Suppressor macrophage (primary cell): ENCODE measurements around the gene SEC14L1.
"Not testable (repeated sequence)": the region's sequence is repeated elsewhere in the genome, so short reads cannot be mapped to it uniquely, and the experiment has no call there.

Source experiments
- DNase-seq, 4 experiments: peaks; one replicate each; pipeline ENCODE4 v3.0.0-alpha.2; 2020 to 2022

SEC14L1 gene

GRCh38 chr17:77142689-77143088 lies 1.9 kb downstream of the SEC14L1 start:
- no peak for DNase-seq

GRCh38 chr17:77143306-77143705 lies 2.5 kb downstream of the SEC14L1 start:
- DNase-seq: no peak

DNA sequence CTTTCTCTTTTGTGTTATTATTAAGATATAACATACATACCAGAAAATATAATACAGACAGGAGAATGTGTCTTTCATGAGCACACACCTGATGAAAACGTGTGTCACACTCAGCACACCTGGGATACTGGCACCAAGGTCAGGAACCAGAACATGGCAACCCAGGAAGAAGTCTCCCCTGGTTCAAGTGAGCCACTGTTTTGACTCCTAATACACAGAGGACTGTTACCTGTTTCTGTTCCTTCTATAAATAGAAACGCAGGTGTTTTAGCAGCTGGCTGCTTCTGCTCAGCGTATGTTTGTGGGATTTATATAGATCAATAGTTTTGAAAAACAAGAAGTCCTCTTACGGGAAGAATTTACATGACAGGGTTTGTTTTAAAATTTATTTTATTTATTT lies 3.5 kb downstream of the SEC14L1 start:
- no peak for DNase-seq

DNA sequence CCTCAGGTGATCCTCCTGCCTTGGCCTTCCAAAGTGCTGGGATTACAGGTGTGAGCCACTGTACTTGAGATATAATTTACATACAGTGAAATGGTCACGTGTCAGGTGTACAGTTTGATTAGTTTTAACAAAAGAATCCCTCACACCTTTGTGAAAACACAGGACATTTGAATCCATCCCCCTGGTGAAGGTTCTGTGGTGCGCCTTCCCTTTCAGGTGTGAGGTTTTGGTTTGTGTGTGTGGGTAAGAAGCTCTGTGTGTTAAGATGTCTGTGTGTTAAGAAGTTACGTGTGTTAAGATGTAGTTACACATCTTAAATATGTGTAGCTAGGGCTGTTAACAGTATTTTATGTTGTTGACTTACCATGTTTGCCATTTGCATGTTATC lies 4.4 kb downstream of the SEC14L1 start:
- no peak for DNase-seq

DNA sequence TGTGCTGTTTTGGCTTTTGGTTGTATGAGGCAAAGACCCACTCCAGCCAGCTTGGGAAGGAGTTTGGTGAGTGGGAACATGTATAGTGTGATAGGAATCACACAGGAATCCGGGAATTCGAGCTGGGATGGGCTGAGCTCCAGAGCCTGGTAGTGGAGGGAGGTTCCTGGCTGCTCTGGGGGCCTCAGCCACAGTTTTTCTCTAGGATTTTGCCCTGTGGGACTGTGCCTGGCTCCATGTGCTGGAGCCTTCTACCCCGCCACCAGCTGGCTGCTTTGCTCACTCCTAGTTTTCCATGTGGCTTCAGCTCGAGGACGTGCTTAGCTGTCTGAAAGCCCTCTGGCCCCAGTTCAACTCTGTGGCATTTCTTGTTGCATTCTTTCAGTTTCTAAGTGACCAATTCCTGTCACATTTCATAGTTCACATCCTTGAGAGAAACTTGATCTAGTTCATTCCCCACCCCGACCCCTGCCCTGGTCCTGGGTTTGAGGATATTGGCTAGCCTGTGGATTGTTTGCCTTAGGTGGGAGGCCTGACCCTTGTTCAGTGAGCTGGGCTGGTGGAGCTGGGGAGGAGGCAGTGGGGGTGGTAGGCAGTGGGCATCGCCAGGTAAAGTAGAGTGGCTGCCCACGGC lies 5.0 kb downstream of the SEC14L1 start:
- peak; percentile 31 to 63 (median 54) for DNase-seq

GRCh38 chr17:77146246-77146632 lies 5.5 kb downstream of the SEC14L1 start:
- peak in 3 of 4 experiments; percentile 16 to 55 (median 50) for DNase-seq

DNA sequence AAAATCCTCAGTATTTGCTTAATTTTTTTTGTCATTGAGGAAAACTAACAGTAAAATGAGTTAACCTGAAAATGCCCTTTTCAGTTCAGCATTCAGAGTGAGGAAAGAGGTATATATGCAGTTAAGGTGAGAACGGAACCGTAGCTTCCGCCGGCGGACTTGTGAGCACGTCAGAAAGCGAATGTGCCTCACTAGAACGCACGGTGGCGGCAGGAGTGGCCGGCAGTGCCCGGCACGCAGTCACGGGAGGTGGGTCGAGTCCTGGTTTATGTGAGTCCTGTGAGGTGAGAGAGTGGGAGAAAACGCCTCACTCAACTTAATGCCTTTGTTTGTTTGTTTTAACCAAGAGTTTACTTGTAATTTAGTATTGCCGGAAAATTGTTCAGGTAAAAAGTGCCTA lies 6.1 kb downstream of the SEC14L1 start:
- DNase-seq: peak in 2 of 4 experiments; percentile 15 to 25

DNA sequence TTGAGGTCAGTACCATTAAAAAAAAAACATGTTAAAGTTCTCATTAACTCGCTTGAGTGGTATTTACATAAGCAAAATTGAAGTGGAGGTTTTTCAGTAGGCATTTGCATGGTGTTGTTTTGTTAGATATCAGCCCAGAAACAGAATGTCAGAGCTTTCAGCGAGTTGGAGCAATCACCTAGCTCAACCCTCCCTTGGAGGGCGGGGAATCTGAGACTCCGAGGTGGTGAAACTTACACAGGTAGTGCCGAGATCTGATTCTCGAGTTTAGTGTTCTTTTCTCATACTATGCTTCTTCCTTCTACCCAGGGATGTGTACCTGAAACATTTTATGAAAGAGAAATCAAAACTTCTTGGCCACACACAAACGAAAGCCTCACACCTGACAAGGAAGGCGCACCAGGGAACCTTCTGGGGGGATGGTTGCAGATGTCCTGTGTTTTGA lies 6.6 kb downstream of the SEC14L1 start:
- no peak for DNase-seq

- DNase-seq: no peak
These were observed 7.5 kb downstream of the SEC14L1 start for GRCh38 chr17:77148077-77148939.

DNA sequence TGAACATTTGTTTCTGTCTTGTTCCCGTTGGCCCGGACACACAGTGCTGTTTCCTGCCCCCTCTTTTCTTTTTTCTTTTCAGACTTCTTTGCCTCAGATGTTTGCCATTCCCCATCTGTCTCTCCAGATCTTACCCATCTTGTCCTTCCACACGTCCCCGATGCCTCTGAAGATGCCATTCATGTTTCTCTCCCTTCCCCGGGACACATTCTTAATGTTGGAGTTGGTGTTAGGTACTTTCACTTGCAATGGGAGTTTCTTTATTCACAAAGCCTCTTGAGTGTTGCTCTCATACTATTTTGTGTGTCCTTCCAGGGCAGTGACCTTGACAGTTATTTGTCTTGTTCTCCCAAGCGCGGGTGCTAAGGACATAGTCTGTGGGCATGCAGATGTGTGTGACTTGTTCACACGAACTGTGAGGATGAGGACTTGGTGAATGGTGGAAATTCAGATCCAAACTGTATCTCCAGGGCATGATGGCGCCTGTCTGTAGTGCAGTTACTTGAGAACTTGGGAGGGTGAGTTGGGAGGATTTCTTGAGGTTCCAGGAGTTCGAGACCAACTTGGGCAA lies 8.3 kb downstream of the SEC14L1 start:
- DNase-seq: no peak

GRCh38 chr17:77150196-77150595 lies 9.4 kb downstream of the SEC14L1 start:
- no peak for DNase-seq

- no peak for DNase-seq
These were observed 10.4 kb downstream of the SEC14L1 start for GRCh38 chr17:77151186-77151585.

GRCh38 chr17:77152056-77152455 lies 11.3 kb downstream of the SEC14L1 start:
- DNase-seq: not testable (repeated sequence)

DNA sequence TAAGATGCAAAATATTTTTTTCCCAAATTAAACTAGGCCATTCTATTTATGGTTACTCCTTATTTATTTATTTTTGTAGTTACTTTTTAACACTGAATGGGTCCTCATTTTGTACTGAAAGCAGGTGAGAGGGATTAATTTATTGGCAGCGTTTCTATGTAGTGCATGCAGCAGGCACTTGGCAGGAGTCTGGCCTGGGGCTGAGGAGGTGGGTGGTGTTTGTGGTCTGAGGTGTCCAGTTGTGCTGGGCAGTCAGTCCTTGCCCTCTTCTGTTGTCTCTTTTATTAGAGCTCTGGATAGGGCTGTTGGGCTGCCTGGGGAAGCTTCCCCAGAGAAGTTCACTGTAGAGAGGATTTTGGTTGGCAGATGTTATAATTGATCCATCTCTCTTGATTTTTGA lies 12.7 kb downstream of the SEC14L1 start:
- DNase-seq: peak in 1 of 4 experiments; percentile 6

DNA sequence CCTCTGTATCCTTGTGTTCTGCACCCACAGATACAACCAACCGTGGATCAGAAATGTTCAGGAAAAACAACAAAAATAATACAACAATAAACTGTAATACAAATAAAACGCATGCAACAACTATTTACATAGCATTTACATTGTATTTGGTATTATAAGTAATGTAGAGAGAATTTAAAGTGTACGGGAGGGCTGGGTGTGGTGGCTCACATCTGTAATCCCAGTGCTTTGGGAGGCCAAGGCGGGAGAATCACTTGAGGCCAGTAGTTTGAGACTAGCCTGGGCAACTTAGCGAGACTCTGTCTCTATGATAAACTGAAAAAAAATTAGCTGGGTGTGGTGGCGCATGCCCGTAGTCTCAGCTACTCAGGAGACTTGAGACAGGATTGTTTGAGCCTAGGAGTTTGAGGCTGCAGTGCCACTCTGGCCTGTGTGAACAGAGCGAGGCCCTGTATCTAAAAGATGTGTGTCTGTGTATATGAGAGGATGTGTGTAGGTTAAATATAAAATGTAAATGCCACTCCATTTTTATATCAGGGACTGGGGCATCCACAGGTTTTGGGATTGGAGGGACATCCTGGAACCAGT lies 13.3 kb downstream of the SEC14L1 start:
- no peak for DNase-seq

GRCh38 chr17:77155125-77155524 lies 14.4 kb downstream of the SEC14L1 start:
- no peak for DNase-seq

DNA sequence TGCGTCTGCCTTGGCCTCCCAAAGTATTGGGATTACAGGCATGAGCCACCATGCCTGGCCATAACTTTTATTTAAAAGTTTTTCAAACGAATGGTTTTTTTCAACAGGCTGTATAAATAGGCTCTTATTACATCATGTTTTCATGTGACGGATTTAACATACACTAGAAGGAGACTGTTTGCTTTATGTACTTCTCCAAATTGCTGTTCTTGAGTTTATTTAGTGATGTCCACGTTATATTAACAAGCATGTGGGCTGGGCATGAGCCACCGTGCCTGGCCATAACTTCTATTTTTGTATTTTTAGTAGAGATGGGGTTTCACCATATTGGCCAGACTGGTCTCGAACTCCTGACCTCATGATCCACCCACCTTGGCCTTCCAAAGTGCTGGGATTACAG lies 17.0 kb downstream of the SEC14L1 start:
- peak; percentile 60 to 86 (median 74) for DNase-seq

DNA sequence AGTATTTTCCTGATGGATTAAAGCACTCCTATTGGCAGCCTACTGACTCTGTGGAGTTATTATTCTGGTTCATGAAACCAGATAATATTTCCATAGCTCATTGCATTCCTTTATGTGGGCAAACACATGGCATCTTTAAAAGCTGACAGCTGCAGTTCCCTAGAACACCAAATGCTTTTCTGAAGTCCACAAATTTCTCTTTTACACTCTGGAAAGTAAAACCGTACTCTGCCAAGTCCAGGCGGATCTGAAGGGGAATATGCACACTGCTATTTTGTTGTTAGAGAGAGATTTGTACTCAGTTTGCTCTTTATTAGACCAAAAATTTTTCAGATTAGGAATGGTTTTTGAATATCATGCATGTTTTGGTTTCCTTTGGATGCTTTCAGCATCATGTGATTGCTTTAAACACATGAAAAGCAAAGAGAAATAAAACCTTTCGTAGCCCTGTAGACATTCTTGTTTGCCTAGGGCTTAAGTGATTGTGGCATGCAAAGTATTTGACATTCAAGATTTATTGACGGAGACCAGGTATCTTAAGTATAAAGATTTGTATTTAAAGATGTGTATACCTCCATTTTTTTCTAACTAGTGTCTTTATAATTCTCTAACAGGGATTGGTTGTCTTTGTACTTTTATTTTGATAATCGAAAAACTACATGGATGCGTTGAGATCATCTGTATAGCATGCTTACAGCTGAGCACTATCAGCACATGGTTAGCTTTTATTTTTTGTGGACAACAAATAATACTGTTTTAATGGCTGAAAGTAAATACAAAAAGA lies 19.5 kb downstream of the SEC14L1 start:
- no peak for DNase-seq

DNA sequence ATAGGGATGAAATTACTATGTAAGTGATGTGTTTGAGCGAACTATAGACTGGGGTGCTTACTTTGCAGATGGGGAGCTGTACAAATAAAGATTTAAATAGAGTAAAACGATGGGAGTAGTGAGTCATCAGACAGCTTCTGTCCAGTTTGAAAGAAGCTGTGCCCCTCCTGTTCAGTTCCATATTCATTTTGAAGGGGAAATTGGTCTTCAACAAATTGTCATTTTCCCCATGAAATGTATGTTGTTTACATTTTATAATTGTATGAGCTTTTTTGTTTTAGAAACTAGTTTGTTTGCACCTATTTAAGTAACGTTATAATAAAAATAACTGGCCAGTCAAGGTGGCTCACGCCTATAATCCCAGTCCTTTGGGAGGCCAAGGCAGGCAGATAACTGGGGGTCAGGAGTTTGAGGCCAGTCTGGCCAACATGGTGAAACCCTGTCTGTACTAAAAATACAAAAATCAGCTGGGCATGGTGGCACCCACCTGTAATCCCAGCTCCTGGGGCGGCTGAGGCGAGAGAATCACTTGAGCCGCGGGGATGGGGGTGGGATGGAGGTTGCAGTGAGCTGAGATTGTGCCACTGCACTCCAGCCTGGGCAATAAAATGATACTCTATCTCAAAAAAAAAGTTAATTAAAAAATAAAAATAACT lies 20.2 kb downstream of the SEC14L1 start:
- DNase-seq: no peak

- no peak for DNase-seq
These were observed 21.2 kb downstream of the SEC14L1 start for GRCh38 chr17:77161953-77162352.

- no peak for DNase-seq
These were observed 22.2 kb downstream of the SEC14L1 start for GRCh38 chr17:77163001-77163400.
